ENCODE results near the gene OR1D5. TPM values are rescaled to one million over a fixed set of nuclear protein-coding genes. Genes with fewer than 3 reads are reported as not detected.

Gene OR1D5
- total and polyA plus RNA-seq, 2 donors (not counting 3 experiments of a cell fraction or from before 2014, with no cell fraction given) = not detected

DNA sequence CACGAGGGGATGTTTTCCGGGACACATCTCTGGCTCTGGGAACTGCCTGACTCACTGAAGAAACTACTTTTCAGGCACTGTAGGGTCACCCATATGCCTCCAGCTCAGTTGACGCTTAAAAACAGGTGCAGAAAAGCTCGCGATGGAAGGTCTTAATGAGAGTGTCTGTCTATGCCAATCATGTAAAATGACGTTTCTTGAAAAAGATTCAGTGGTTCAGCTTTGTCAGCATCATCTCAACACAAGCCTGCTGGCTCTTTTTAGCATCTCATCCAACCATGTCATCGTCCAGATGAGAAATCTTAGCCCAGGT lies 27.5 kb downstream of the OR1D5 start:
- dilution Hi-C loops (cut with MboI; ENCODE audit: extremely low pct_ligation_motif_present, low sequenced_read_pairs) (no loop called here), intact Hi-C loops (cut with micrococcal nuclease) (no loop called here)
- Histone ChIP-seq H3K4me3 (replicated peaks in 1 of 3; ENCODE audit: insufficient read depth in 1 of 3, low read depth in 1 of 3, low read length in 3 of 3) (no peak overlapping the region), H3K27ac (ENCODE audit: insufficient read depth, low read depth, low read length) (no peak overlapping the region), H3K36me3 (ENCODE audit: control insufficient read depth in 2 of 2, extremely low read depth in 1 of 2, insufficient read depth in 2 of 2, low read length in 2 of 2) (no peaks in the 10 kb centered on the region), H2AFZ (ENCODE audit: low read depth, low read length) (no peak overlapping the region), H3K79me2 (ENCODE audit: control insufficient read depth, insufficient read depth, low read length) (no peaks in the 10 kb centered on the region), H3K27me3 (ENCODE audit: control insufficient read depth in 2 of 2, insufficient read depth in 2 of 2, low read length in 2 of 2) (peaks cover 2 to 7% of the 10 kb centered on the region in 2 experiments), H3K4me2 (ENCODE audit: insufficient read depth, low read length) (no peak overlapping the region), H4K20me1 (replicated peaks; ENCODE audit: control insufficient read depth, extremely low read depth, insufficient read depth, low read length) (no peaks in the 10 kb centered on the region), H3K9me1 (replicated peaks; ENCODE audit: control insufficient read depth, extremely low read depth, insufficient read depth, low read length) (no peaks in the 10 kb centered on the region), H3K9me3 (replicated peaks; ENCODE audit: control insufficient read depth, insufficient read depth, low read length) (no peaks in the 10 kb centered on the region), H3K4me1 (ENCODE audit: control insufficient read depth, extremely low read depth, insufficient read depth, low read length) (peaks cover 2% of the 10 kb centered on the region), H3K9ac (replicated peaks; ENCODE audit: extremely low read depth, insufficient read depth, low read length) (no peak overlapping the region)
- CTCF ChIA-PET = interaction anchor here (1.0 kb wide), 1 partner anchor 9 kb away, joined by 3 read pairs; no protein-coding TSS in a partner anchor
- DNase-seq (ENCODE audit: low read depth, low spot score) = no peak
- TF ChIP-seq POLR2A (IDR thresholded peaks at IDR 0.05; ENCODE audit: low read depth, low read length) = no peak
- TF ChIP-seq, protein P1, sequence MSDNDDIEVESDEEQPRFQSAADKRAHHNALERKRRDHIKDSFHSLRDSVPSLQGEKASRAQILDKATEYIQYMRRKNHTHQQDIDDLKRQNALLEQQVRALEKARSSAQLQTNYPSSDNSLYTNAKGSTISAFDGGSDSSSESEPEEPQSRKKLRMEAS (IDR thresholded peaks at IDR 0.05; ENCODE audit: insufficient read depth, insufficient read length) = no peak
- no peak for TF ChIP-seq GATA2 (IDR thresholded peaks at IDR 0.05; ENCODE audit: insufficient read depth, insufficient read length, low read depth, low read length)
- TF ChIP-seq, protein P2, sequence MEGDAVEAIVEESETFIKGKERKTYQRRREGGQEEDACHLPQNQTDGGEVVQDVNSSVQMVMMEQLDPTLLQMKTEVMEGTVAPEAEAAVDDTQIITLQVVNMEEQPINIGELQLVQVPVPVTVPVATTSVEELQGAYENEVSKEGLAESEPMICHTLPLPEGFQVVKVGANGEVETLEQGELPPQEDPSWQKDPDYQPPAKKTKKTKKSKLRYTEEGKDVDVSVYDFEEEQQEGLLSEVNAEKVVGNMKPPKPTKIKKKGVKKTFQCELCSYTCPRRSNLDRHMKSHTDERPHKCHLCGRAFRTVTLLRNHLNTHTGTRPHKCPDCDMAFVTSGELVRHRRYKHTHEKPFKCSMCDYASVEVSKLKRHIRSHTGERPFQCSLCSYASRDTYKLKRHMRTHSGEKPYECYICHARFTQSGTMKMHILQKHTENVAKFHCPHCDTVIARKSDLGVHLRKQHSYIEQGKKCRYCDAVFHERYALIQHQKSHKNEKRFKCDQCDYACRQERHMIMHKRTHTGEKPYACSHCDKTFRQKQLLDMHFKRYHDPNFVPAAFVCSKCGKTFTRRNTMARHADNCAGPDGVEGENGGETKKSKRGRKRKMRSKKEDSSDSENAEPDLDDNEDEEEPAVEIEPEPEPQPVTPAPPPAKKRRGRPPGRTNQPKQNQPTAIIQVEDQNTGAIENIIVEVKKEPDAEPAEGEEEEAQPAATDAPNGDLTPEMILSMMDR (IDR thresholded peaks at IDR 0.05; ENCODE audit: extremely low read depth in 1 of 2, insufficient read depth in 1 of 2, low read depth in 1 of 2, low read length in 2 of 2) = no peak
- no peak for TF ChIP-seq FOS (IDR thresholded peaks at IDR 0.05; ENCODE audit: borderline replicate concordance, insufficient read depth, low read length)
- no peak for TF ChIP-seq EZH2 (IDR thresholded peaks at IDR 0.05; ENCODE audit: borderline replicate concordance, low read depth, low read length, severe bottlenecking)
- no peak for TF ChIP-seq MYC (IDR thresholded peaks at IDR 0.05; ENCODE audit: low read depth, low read length)
- no peak for TF ChIP-seq POLR2AphosphoS5 (IDR thresholded peaks at IDR 0.05; ENCODE audit: insufficient read depth, low read depth, low read length)
- no peak for TF ChIP-seq JUN (IDR thresholded peaks at IDR 0.05; ENCODE audit: borderline replicate concordance, insufficient read depth, insufficient read length, low read depth)
- FAIRE-seq = no peak
- BruUV-seq (replicated peaks) = no TSS peak
- POLR2A ChIA-PET = no interaction called here
